Gastroesophageal sphincter (tissue), 3 donors: ENCODE measurements around the gene FGF5.

Experiments
- EP300 ChIP-seq: sonication (generic); formaldehyde crosslinking; IDR thresholded peaks from one replicate; pipeline ENCODE4 v1.6.1; 2017; ENCODE audit warnings: antibody characterized with exemption, mild to moderate bottlenecking
- POLR2A ChIP-seq, 2 donors: fragments of 450-650 bp; IDR thresholded peaks; one replicate each; pipeline ENCODE4 v1.6.1; 2017; ENCODE audit warnings: antibody characterized with exemption in 2 of 2, mild to moderate bottlenecking in 2 of 2, moderate library complexity in 1 of 2
- TF ChIP-seq, protein P1 (sequence below), 4 experiments: fragments of 200-600 bp in 2 of 4; fragments of 450-650 bp in 2 of 4; sonication (generic) in 1 of 4; IDR thresholded peaks; one replicate each; pipeline ENCODE4 v1.5.1; 2017 to 2019; ENCODE audit warnings: antibody characterized with exemption in 4 of 4, mild to moderate bottlenecking in 2 of 4, moderate library complexity in 2 of 4

- TF ChIP-seq, protein P1, sequence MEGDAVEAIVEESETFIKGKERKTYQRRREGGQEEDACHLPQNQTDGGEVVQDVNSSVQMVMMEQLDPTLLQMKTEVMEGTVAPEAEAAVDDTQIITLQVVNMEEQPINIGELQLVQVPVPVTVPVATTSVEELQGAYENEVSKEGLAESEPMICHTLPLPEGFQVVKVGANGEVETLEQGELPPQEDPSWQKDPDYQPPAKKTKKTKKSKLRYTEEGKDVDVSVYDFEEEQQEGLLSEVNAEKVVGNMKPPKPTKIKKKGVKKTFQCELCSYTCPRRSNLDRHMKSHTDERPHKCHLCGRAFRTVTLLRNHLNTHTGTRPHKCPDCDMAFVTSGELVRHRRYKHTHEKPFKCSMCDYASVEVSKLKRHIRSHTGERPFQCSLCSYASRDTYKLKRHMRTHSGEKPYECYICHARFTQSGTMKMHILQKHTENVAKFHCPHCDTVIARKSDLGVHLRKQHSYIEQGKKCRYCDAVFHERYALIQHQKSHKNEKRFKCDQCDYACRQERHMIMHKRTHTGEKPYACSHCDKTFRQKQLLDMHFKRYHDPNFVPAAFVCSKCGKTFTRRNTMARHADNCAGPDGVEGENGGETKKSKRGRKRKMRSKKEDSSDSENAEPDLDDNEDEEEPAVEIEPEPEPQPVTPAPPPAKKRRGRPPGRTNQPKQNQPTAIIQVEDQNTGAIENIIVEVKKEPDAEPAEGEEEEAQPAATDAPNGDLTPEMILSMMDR (IDR thresholded peaks at IDR 0.05), result no peak
- TF ChIP-seq EP300, result no peak
- no peak for TF ChIP-seq POLR2A (IDR thresholded peaks at IDR 0.05)
These were observed 10.5 kb downstream of the FGF5 start for GRCh38 chr4:80276931-80277330.
